Panc1 (cell line): Measurements from ENCODE around the gene ASIC3. TPM values are rescaled to one million over a fixed set of nuclear protein-coding genes. Genes with fewer than 3 reads are reported as not detected.
A peak's percentile ranks its signal among the peaks of the same experiment; 100 is the strongest.

ENCODE experiments used
- ATAC-seq: fragments of 200-7000 bp; cut with Tn5 transposase; 2 replicates; pipeline ENCODE4 v1.9.1; 2020; ENCODE audit warnings: mild to moderate bottlenecking, moderate library complexity
- BruUV-seq: library from RNA; stranded (reverse); fragments of 400-500 nt; replicated peaks from 2 replicates; lab custom pipeline; 2021; lab: Mats Ljungman, UMichigan
- CTCF ChIA-PET: fragments of 300-600 bp; sonication (Branson Sonifier 250); formaldehyde crosslinking; loops from one replicate; lab custom pipeline; 2022; ENCODE audit warnings: antibody characterized with exemption; lab: Charles Lee
- POLR2A ChIA-PET: fragments of 300-600 bp; sonication (Branson Sonifier 250); formaldehyde crosslinking; loops from one replicate; lab custom pipeline; 2022; ENCODE audit warnings: antibody characterized with exemption; lab: Charles Lee
- DNase-seq: peaks from one replicate; pipeline ENCODE4 v3.0.0-alpha.2; 2010; ENCODE audit warnings: low read depth, low spot score
- H3K27ac ChIP-seq: 2 replicates; pipeline ENCODE4 v1.5.1; 2011; ENCODE audit warnings: mild to moderate bottlenecking, low read length, inconsistent platforms
- H3K27me3 ChIP-seq: fragments of 200-500 bp; sonication (Bioruptor generic); 2 replicates; pipeline ENCODE4 v1.6.0; 2014; ENCODE audit warnings: low read length, inconsistent platforms; ENCODE audit not compliant: control insufficient read depth, insufficient read depth
- H3K36me3 ChIP-seq: fragments of 200-500 bp; sonication (Bioruptor generic); 2 replicates; pipeline ENCODE4 v1.5.1; 2014; ENCODE audit warnings: inconsistent platforms, mild to moderate bottlenecking, low read length, moderate library complexity; ENCODE audit not compliant: control insufficient read depth, insufficient read depth
- H3K4me1 ChIP-seq: 2 replicates; pipeline ENCODE4 v1.5.1; 2011; ENCODE audit warnings: inconsistent platforms, mild to moderate bottlenecking, low read length, moderate library complexity; ENCODE audit not compliant: control insufficient read depth, insufficient read depth
- H3K4me3 ChIP-seq, 2 experiments: 2 replicates each; pipeline ENCODE4 v1.5.1; 2011 to 2012; ENCODE audit warnings: low read depth in 2 of 2, low read length in 2 of 2, mild to moderate bottlenecking in 2 of 2, inconsistent platforms in 1 of 2, moderate library complexity in 1 of 2
- H3K9me3 ChIP-seq: fragments of 200-500 bp; sonication (Bioruptor generic); 2 replicates; pipeline ENCODE4 v1.5.1; 2014; ENCODE audit warnings: low read depth, mild to moderate bottlenecking, inconsistent platforms, low read length, moderate library complexity; ENCODE audit not compliant: control insufficient read depth, insufficient read depth
- POLR2AphosphoS5 ChIP-seq: IDR thresholded peaks from 2 replicates; pipeline ENCODE4 v1.6.1; 2012; ENCODE audit warnings: mild to moderate bottlenecking, low read depth, low read length, moderate library complexity
- SIN3A ChIP-seq: IDR thresholded peaks from 2 replicates; pipeline ENCODE4 v1.6.1; 2012; ENCODE audit warnings: low read depth, mild to moderate bottlenecking, low read length, moderate library complexity, borderline replicate concordance; ENCODE audit not compliant: insufficient read depth
- TCF7L2 ChIP-seq: IDR thresholded peaks from 2 replicates; pipeline ENCODE4 v1.6.1; 2011; ENCODE audit warnings: mild to moderate bottlenecking, low read depth, low read length, inconsistent platforms
- in situ Hi-C: cut with HindIII; loops from 2 replicates; pipeline ENCODE4 v1.10.0; 2016; ENCODE audit warnings: low sequenced_read_pairs, low pct_unique_long_range_greater_than_20kb
- intact Hi-C: fragments of 100-400 bp; cut with micrococcal nuclease; formaldehyde crosslinking; loops from one replicate; pipeline ENCODE4 v1.10.0; 2022; ENCODE audit not compliant: unreplicated experiment
- total RNA-seq: library from RNA; stranded (reverse); gene quantifications from one replicate; pipeline ENCODE4 v1.2.1, GENCODE V29; 2021; ENCODE audit not compliant: unreplicated experiment
- TF ChIP-seq, protein P1 (sequence below): fragments of 450-650 bp; IDR thresholded peaks from 2 replicates; pipeline ENCODE4 v1.5.1; 2017; ENCODE audit warnings: mild to moderate bottlenecking
- TF ChIP-seq, protein P2 (sequence below), 2 experiments: IDR thresholded peaks; 2 replicates each; pipeline ENCODE4 v1.6.1; 2011 to 2012; ENCODE audit warnings: low read depth in 2 of 2, control low read depth in 1 of 2, low read length in 1 of 2, mild to moderate bottlenecking in 1 of 2, moderate library complexity in 1 of 2; ENCODE audit not compliant: insufficient read depth in 1 of 2

The ASIC3 gene
- total RNA-seq, 1 experiment from 2014 or later: 1.3 TPM

DNA sequence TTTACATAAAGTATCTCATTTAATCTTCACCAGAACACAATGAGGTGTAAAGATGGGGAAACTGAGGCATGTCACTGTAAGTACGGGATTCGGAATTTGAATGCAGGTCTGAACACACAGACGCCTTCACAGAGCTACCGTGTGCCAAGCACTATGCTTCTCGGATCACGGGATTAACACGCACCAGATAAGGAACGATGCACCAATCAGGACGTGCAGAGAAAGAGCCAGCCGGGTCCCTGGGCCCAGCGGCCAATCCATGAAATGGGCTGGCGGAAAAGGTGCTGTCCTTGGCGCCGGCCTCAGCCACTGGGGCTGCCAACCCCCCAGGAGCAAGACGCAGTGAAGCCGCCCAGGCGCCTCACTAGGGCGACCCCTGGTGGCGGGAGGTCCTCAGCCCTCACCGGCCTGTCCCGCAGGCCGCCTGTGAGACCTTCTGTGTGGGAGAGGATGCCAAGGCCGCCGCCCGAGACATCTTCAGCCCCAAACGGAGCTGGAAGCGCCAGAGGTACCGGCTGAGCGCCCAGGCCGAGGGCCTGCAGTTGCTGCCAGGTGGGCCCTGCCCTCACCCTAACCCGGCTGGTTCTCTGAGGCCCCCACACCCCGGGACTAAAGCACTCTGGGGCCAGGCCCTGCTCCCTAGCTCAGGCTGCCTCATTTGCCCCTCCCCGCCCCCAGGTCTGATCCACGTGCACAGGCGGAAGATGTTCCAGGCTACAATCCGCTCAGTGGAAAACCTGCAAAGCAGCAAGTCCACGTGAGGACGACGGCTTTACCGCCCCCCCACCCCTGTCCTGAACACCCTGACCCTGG lies 39.6 kb upstream of the ASIC3 start:
- H3K27ac ChIP-seq: peak overlapping the region; percentile 12; the same call in 1 of the 2 replicates
- H3K4me3 ChIP-seq: peak overlapping the region; percentile 5 to 41; a peak in 2 of 4 replicates
- CTCF ChIA-PET: interaction anchor here (0.8 to 2.4 kb wide), 7 partner anchors 10 to 68 kb away, joined by 3 to 11 read pairs (median 4); partner anchors contain the start of gene ABCB8
- in situ Hi-C loops: no loop called here
- no peaks in the 10 kb centered on the region for H3K27me3 ChIP-seq
- TF ChIP-seq, protein P1, sequence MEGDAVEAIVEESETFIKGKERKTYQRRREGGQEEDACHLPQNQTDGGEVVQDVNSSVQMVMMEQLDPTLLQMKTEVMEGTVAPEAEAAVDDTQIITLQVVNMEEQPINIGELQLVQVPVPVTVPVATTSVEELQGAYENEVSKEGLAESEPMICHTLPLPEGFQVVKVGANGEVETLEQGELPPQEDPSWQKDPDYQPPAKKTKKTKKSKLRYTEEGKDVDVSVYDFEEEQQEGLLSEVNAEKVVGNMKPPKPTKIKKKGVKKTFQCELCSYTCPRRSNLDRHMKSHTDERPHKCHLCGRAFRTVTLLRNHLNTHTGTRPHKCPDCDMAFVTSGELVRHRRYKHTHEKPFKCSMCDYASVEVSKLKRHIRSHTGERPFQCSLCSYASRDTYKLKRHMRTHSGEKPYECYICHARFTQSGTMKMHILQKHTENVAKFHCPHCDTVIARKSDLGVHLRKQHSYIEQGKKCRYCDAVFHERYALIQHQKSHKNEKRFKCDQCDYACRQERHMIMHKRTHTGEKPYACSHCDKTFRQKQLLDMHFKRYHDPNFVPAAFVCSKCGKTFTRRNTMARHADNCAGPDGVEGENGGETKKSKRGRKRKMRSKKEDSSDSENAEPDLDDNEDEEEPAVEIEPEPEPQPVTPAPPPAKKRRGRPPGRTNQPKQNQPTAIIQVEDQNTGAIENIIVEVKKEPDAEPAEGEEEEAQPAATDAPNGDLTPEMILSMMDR: peak; percentile 97
- TF ChIP-seq, protein P2, sequence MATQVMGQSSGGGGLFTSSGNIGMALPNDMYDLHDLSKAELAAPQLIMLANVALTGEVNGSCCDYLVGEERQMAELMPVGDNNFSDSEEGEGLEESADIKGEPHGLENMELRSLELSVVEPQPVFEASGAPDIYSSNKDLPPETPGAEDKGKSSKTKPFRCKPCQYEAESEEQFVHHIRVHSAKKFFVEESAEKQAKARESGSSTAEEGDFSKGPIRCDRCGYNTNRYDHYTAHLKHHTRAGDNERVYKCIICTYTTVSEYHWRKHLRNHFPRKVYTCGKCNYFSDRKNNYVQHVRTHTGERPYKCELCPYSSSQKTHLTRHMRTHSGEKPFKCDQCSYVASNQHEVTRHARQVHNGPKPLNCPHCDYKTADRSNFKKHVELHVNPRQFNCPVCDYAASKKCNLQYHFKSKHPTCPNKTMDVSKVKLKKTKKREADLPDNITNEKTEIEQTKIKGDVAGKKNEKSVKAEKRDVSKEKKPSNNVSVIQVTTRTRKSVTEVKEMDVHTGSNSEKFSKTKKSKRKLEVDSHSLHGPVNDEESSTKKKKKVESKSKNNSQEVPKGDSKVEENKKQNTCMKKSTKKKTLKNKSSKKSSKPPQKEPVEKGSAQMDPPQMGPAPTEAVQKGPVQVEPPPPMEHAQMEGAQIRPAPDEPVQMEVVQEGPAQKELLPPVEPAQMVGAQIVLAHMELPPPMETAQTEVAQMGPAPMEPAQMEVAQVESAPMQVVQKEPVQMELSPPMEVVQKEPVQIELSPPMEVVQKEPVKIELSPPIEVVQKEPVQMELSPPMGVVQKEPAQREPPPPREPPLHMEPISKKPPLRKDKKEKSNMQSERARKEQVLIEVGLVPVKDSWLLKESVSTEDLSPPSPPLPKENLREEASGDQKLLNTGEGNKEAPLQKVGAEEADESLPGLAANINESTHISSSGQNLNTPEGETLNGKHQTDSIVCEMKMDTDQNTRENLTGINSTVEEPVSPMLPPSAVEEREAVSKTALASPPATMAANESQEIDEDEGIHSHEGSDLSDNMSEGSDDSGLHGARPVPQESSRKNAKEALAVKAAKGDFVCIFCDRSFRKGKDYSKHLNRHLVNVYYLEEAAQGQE (IDR thresholded peaks at IDR 0.05; ENCODE audit: insufficient read depth in 1 of 2, low read depth in 2 of 2, low read length in 1 of 2): no peak
- peaks cover 34% of the 10 kb centered on the region for H3K4me1 ChIP-seq
- DNase-seq (no peak), ATAC-seq (peak; percentile 85)
- H3K36me3 ChIP-seq: no peaks in the 10 kb centered on the region
- H3K9me3 ChIP-seq: no peaks in the 10 kb centered on the region
- no TSS peak for BruUV-seq
- POLR2A ChIA-PET: no interaction called here
- intact Hi-C loops: no loop called here

DNA sequence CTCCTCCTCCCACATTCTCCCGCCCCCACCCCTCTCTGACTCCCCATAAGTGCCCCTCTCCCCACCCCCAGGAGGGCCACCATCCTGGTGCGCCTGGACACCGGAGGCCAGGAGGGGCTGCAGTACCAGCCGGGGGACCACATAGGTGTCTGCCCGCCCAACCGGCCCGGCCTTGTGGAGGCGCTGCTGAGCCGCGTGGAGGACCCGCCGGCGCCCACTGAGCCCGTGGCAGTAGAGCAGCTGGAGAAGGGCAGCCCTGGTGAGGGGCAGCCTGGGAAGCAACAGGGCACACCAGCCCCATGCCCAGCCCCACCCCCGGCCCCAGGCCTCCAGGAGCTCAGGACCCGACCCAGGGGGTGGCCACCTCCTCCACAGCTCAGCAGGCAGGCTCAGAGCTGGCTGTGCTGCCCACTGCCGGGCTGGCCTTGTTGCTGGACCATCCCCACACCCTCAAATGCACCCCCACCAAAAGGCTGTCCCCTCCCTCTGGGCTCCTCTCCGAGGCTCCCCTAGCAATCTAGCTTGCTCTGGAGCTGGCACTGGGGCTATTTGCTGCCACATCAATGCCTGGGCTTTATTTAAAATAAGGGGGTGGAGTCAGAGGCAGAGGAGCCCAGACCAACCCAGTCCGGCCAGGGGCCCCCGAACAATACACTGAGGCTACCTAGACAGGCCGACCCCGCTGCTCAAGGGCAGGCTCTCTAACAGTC lies 38.8 kb upstream of the ASIC3 start:
- in situ Hi-C loops: no loop called here
- CTCF ChIA-PET: interaction anchor here (0.6 to 2.4 kb wide), 10 partner anchors 9 to 111 kb away, joined by 3 to 16 read pairs (median 4); partner anchors contain the start of genes ABCB8 and FASTK
- no TSS peak for BruUV-seq
- POLR2A ChIA-PET: interaction anchor here (0.7 kb wide), 1 partner anchor 1505 kb away, joined by 4 read pairs; no protein-coding TSS in a partner anchor
- intact Hi-C loops: no loop called here
- H3K4me1 ChIP-seq: peaks cover 34% of the 10 kb centered on the region
- no peak overlapping the region; a peak in 1 of 4 replicates for H3K4me3 ChIP-seq
- H3K9me3 ChIP-seq: no peaks in the 10 kb centered on the region
- no peak overlapping the region for H3K27ac ChIP-seq
- no peak for ATAC-seq
- no peak for DNase-seq
- H3K36me3 ChIP-seq: no peaks in the 10 kb centered on the region
- H3K27me3 ChIP-seq: no peaks in the 10 kb centered on the region
- TF ChIP-seq, protein P2 (IDR thresholded peaks at IDR 0.05; ENCODE audit: insufficient read depth in 1 of 2, low read depth in 2 of 2, low read length in 1 of 2): no peak
- TF ChIP-seq SIN3A (no peak), TCF7L2 (no peak), POLR2AphosphoS5 (no peak)
- TF ChIP-seq, protein P1: no peak
